Panc1 (cell line): ENCODE measurements around the gene GRM4. TPM values are rescaled to one million over a fixed set of nuclear protein-coding genes. Genes with fewer than 3 reads are reported as not detected.
"Not testable (repeated sequence)": the region's sequence is repeated elsewhere in the genome, so short reads cannot be mapped to it uniquely, and the experiment has no call there.

ENCODE experiments used
- ATAC-seq: fragments of 200-7000 bp; cut with Tn5 transposase; 2 replicates; pipeline ENCODE4 v1.9.1; 2020; ENCODE audit warnings: mild to moderate bottlenecking, moderate library complexity
- BruUV-seq: library from RNA; stranded (reverse); fragments of 400-500 nt; replicated peaks from 2 replicates; lab custom pipeline; 2021; lab: Mats Ljungman, UMichigan
- CTCF ChIA-PET: fragments of 300-600 bp; sonication (Branson Sonifier 250); formaldehyde crosslinking; loops from one replicate; lab custom pipeline; 2022; ENCODE audit warnings: antibody characterized with exemption; lab: Charles Lee
- POLR2A ChIA-PET: fragments of 300-600 bp; sonication (Branson Sonifier 250); formaldehyde crosslinking; loops from one replicate; lab custom pipeline; 2022; ENCODE audit warnings: antibody characterized with exemption; lab: Charles Lee
- DNase-seq: peaks from one replicate; pipeline ENCODE4 v3.0.0-alpha.2; 2010; ENCODE audit warnings: low read depth, low spot score
- H3K27ac ChIP-seq: 2 replicates; pipeline ENCODE4 v1.5.1; 2011; ENCODE audit warnings: mild to moderate bottlenecking, low read length, inconsistent platforms
- H3K27me3 ChIP-seq: fragments of 200-500 bp; sonication (Bioruptor generic); 2 replicates; pipeline ENCODE4 v1.6.0; 2014; ENCODE audit warnings: low read length, inconsistent platforms; ENCODE audit not compliant: control insufficient read depth, insufficient read depth
- H3K36me3 ChIP-seq: fragments of 200-500 bp; sonication (Bioruptor generic); 2 replicates; pipeline ENCODE4 v1.5.1; 2014; ENCODE audit warnings: inconsistent platforms, mild to moderate bottlenecking, low read length, moderate library complexity; ENCODE audit not compliant: control insufficient read depth, insufficient read depth
- H3K4me1 ChIP-seq: 2 replicates; pipeline ENCODE4 v1.5.1; 2011; ENCODE audit warnings: inconsistent platforms, mild to moderate bottlenecking, low read length, moderate library complexity; ENCODE audit not compliant: control insufficient read depth, insufficient read depth
- H3K4me3 ChIP-seq, 2 experiments: 2 replicates each; pipeline ENCODE4 v1.5.1; 2011 to 2012; ENCODE audit warnings: low read depth in 2 of 2, low read length in 2 of 2, mild to moderate bottlenecking in 2 of 2, inconsistent platforms in 1 of 2, moderate library complexity in 1 of 2
- H3K9me3 ChIP-seq: fragments of 200-500 bp; sonication (Bioruptor generic); 2 replicates; pipeline ENCODE4 v1.5.1; 2014; ENCODE audit warnings: low read depth, mild to moderate bottlenecking, inconsistent platforms, low read length, moderate library complexity; ENCODE audit not compliant: control insufficient read depth, insufficient read depth
- POLR2AphosphoS5 ChIP-seq: IDR thresholded peaks from 2 replicates; pipeline ENCODE4 v1.6.1; 2012; ENCODE audit warnings: mild to moderate bottlenecking, low read depth, low read length, moderate library complexity
- SIN3A ChIP-seq: IDR thresholded peaks from 2 replicates; pipeline ENCODE4 v1.6.1; 2012; ENCODE audit warnings: low read depth, mild to moderate bottlenecking, low read length, moderate library complexity, borderline replicate concordance; ENCODE audit not compliant: insufficient read depth
- TCF7L2 ChIP-seq: IDR thresholded peaks from 2 replicates; pipeline ENCODE4 v1.6.1; 2011; ENCODE audit warnings: mild to moderate bottlenecking, low read depth, low read length, inconsistent platforms
- in situ Hi-C: cut with HindIII; loops from 2 replicates; pipeline ENCODE4 v1.10.0; 2016; ENCODE audit warnings: low sequenced_read_pairs, low pct_unique_long_range_greater_than_20kb
- intact Hi-C: fragments of 100-400 bp; cut with micrococcal nuclease; formaldehyde crosslinking; loops from one replicate; pipeline ENCODE4 v1.10.0; 2022; ENCODE audit not compliant: unreplicated experiment
- total RNA-seq: library from RNA; stranded (reverse); gene quantifications from one replicate; pipeline ENCODE4 v1.2.1, GENCODE V29; 2021; ENCODE audit not compliant: unreplicated experiment
- TF ChIP-seq, protein P1 (sequence below): fragments of 450-650 bp; IDR thresholded peaks from 2 replicates; pipeline ENCODE4 v1.5.1; 2017; ENCODE audit warnings: mild to moderate bottlenecking
- TF ChIP-seq, protein P2 (sequence below), 2 experiments: IDR thresholded peaks; 2 replicates each; pipeline ENCODE4 v1.6.1; 2011 to 2012; ENCODE audit warnings: low read depth in 2 of 2, control low read depth in 1 of 2, low read length in 1 of 2, mild to moderate bottlenecking in 1 of 2, moderate library complexity in 1 of 2; ENCODE audit not compliant: insufficient read depth in 1 of 2

GRM4 gene
- total RNA-seq, 1 experiment from 2014 or later, result 1.3 TPM

DNA sequence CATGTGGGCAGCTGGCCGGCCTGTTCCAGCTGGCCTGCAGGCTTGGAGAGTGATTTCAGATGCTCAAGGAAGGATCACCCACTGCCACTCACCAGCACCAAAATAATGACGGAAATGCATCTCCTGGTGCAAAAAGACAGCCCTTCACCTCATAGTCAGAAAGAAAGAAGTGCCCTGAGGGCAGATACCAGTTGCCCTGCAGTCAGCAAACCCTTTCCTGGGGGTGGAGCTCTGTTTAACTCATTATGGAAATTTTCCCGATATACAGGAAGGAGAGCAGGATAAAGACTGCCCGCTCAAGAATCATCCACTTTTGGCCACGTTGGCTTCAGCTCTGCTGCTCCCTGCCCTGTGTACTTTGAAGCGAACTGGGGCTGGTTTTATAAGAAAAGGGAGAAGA, 127.9 kb downstream of the GRM4 start:
- H3K36me3 ChIP-seq, result no peaks in the 10 kb centered on the region
- no peak for ATAC-seq
- no peak for DNase-seq
- H3K4me1 ChIP-seq, result 0 out of 2 replicates have a peak, but pooled peaks cover 3% of the 10 kb centered on the region
- TF ChIP-seq, protein P1, sequence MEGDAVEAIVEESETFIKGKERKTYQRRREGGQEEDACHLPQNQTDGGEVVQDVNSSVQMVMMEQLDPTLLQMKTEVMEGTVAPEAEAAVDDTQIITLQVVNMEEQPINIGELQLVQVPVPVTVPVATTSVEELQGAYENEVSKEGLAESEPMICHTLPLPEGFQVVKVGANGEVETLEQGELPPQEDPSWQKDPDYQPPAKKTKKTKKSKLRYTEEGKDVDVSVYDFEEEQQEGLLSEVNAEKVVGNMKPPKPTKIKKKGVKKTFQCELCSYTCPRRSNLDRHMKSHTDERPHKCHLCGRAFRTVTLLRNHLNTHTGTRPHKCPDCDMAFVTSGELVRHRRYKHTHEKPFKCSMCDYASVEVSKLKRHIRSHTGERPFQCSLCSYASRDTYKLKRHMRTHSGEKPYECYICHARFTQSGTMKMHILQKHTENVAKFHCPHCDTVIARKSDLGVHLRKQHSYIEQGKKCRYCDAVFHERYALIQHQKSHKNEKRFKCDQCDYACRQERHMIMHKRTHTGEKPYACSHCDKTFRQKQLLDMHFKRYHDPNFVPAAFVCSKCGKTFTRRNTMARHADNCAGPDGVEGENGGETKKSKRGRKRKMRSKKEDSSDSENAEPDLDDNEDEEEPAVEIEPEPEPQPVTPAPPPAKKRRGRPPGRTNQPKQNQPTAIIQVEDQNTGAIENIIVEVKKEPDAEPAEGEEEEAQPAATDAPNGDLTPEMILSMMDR, result no peak
- TF ChIP-seq POLR2AphosphoS5 (no peak), SIN3A (no peak), TCF7L2 (no peak)
- TF ChIP-seq, protein P2, sequence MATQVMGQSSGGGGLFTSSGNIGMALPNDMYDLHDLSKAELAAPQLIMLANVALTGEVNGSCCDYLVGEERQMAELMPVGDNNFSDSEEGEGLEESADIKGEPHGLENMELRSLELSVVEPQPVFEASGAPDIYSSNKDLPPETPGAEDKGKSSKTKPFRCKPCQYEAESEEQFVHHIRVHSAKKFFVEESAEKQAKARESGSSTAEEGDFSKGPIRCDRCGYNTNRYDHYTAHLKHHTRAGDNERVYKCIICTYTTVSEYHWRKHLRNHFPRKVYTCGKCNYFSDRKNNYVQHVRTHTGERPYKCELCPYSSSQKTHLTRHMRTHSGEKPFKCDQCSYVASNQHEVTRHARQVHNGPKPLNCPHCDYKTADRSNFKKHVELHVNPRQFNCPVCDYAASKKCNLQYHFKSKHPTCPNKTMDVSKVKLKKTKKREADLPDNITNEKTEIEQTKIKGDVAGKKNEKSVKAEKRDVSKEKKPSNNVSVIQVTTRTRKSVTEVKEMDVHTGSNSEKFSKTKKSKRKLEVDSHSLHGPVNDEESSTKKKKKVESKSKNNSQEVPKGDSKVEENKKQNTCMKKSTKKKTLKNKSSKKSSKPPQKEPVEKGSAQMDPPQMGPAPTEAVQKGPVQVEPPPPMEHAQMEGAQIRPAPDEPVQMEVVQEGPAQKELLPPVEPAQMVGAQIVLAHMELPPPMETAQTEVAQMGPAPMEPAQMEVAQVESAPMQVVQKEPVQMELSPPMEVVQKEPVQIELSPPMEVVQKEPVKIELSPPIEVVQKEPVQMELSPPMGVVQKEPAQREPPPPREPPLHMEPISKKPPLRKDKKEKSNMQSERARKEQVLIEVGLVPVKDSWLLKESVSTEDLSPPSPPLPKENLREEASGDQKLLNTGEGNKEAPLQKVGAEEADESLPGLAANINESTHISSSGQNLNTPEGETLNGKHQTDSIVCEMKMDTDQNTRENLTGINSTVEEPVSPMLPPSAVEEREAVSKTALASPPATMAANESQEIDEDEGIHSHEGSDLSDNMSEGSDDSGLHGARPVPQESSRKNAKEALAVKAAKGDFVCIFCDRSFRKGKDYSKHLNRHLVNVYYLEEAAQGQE (IDR thresholded peaks at IDR 0.05; ENCODE audit: insufficient read depth in 1 of 2, low read depth in 2 of 2, low read length in 1 of 2), result no peak
- H3K27me3 ChIP-seq, result no peaks in the 10 kb centered on the region
- no peak overlapping the region for H3K4me3 ChIP-seq
- ChIA-PET POLR2A (no interaction called here), CTCF (no interaction called here)
- H3K9me3 ChIP-seq, result no peaks in the 10 kb centered on the region
- H3K27ac ChIP-seq, result no peak overlapping the region
- intact Hi-C loops, result no loop called here
- no TSS peak for BruUV-seq
- in situ Hi-C loops, result no loop called here

DNA sequence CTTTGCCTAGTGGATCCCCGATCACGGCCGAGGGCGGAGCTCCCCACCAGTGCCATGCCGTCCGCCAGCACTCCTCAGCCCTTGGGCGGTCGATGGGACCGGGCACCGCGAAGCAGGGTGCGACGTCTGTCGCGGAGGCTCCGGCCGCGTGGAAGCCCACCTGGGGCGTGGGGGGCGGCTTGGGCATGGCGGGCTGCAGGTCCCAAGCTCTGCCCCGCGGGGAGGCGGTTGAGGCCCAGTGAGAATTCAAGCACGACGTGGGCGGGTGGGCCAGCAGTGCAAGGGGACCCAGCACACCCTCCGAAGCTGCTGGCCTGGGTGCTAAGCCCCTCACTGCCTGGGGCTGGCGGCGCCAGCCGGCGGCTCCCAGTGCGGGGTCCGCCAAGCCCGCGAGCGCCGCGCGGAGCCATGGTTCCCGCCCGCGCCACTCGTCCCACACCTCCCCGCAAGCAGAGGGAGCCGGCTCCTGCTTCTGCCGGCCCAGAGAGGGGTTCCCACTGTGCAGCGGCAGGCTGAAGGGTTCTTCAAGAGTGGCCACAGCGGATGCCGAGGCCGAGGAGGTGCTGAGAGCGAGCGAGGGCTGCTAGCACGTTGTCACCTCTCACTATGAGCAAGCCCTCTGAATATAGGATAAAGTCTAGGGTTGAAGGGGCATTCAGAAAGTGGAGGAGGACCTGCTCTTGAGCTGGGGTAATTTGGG, 128.6 kb downstream of the GRM4 start:
- intact Hi-C loops (no loop called here), in situ Hi-C loops (no loop called here)
- ChIA-PET CTCF (no interaction called here), POLR2A (interaction anchor here (0.6 to 0.7 kb wide), 3 partner anchors 53 to 170 kb away, joined by 4 to 10 read pairs (median 6); no protein-coding TSS in a partner anchor)
- TF ChIP-seq SIN3A (no peak), TCF7L2 (no peak), POLR2AphosphoS5 (no peak)
- TF ChIP-seq, protein P1, result no peak
- TF ChIP-seq, protein P2 (IDR thresholded peaks at IDR 0.05; ENCODE audit: insufficient read depth in 1 of 2, low read depth in 2 of 2, low read length in 1 of 2), result no peak
- ATAC-seq (no peak), DNase-seq (no peak)
- no peaks in the 10 kb centered on the region for H3K9me3 ChIP-seq
- no TSS peak for BruUV-seq
- no peaks in the 10 kb centered on the region for H3K27me3 ChIP-seq
- no peak overlapping the region for H3K4me3 ChIP-seq
- 0 out of 2 replicates have a peak, but pooled peaks cover 3% of the 10 kb centered on the region for H3K4me1 ChIP-seq
- H3K27ac ChIP-seq, result no peak overlapping the region
- no peaks in the 10 kb centered on the region for H3K36me3 ChIP-seq

DNA sequence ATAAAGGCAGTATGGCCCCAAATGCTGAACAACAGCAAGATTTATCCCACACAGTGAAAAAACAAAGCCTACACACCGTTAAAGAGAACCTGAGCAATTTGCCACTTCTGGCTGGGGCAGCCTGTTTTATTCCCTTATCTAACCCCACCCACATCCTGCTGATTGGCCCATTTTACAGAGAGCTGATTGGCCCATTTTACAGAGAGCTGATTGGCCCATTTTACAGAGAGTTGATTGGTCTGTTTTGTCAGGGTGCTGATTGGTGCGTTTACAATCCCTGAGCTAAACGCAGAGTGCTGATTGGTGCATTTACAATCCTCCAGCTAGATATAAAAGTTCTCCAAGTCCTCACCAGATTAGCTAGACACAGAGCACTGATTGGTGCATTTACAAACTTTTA, 129.3 kb downstream of the GRM4 start:
- H3K9me3 ChIP-seq, in situ Hi-C loops, DNase-seq, H3K27ac ChIP-seq, BruUV-seq, intact Hi-C loops, CTCF ChIA-PET, H3K27me3 ChIP-seq, ATAC-seq, H3K4me1 ChIP-seq, H3K4me3 ChIP-seq, H3K36me3 ChIP-seq: not testable (repeated sequence)
- POLR2A ChIA-PET, result interaction anchor here (0.6 to 0.7 kb wide), 4 partner anchors 53 to 399 kb away, joined by 3 to 10 read pairs (median 5); no protein-coding TSS in a partner anchor
